SK-N-SH treated with all-trans-retinoic acid at 6 μM for 48 hours (cell line): ENCODE data around the gene MUSK.
"Not testable (repeated sequence)": the region's sequence is repeated elsewhere in the genome, so short reads cannot be mapped to it uniquely, and the experiment has no call there.

Experiments
- ATAC-seq: fragments of 200-7000 bp; cut with Tn5 transposase; 3 replicates; pipeline ENCODE4 v1.9.1; 2020; ENCODE audit warnings: mild to moderate bottlenecking, moderate library complexity
- ARNTL ChIP-seq: fragments of 450-650 bp; formaldehyde crosslinking; IDR thresholded peaks from 2 replicates; pipeline ENCODE4 v1.5.0; 2020; ENCODE audit warnings: low read depth, mild to moderate bottlenecking, moderate library complexity, borderline replicate concordance
- BACH2 ChIP-seq: fragments of 250-450 bp; sonication (Bioruptor Pico); IDR thresholded peaks from 2 replicates; pipeline ENCODE4 v1.9.0; 2021; ENCODE audit warnings: mild to moderate bottlenecking, borderline replicate concordance
- CSDC2 ChIP-seq: fragments of 250-450 bp; sonication (Bioruptor Pico); IDR thresholded peaks from 2 replicates; pipeline ENCODE4 v1.5.0; 2020; ENCODE audit warnings: mild to moderate bottlenecking, moderate library complexity
- ESRRG ChIP-seq: fragments of 250-450 bp; sonication (Bioruptor Pico); IDR thresholded peaks from 2 replicates; pipeline ENCODE4 v1.6.1; 2021; ENCODE audit warnings: mild to moderate bottlenecking
- ISL1 ChIP-seq: fragments of 250-450 bp; sonication (Bioruptor Pico); IDR thresholded peaks from 2 replicates; pipeline ENCODE4 v2.1.2; 2022; ENCODE audit warnings: mild to moderate bottlenecking, moderate library complexity
- OSR1 ChIP-seq: fragments of 250-450 bp; sonication (Bioruptor Pico); IDR thresholded peaks from 2 replicates; pipeline ENCODE4 v1.8.0; 2022; ENCODE audit warnings: moderate library complexity, mild to moderate bottlenecking, inconsistent platforms
- POU6F1 ChIP-seq: fragments of 250-450 bp; sonication (Bioruptor Pico); IDR thresholded peaks from 2 replicates; pipeline ENCODE4 v1.8.0; 2021; ENCODE audit warnings: low read depth, mild to moderate bottlenecking, moderate library complexity, borderline replicate concordance
- PPARA ChIP-seq: fragments of 250-450 bp; sonication (Bioruptor Pico); IDR thresholded peaks from 2 replicates; pipeline ENCODE4 v1.5.0; 2020; ENCODE audit warnings: mild to moderate bottlenecking, borderline replicate concordance
- RARB ChIP-seq: fragments of 250-450 bp; sonication (Bioruptor Pico); IDR thresholded peaks from 2 replicates; pipeline ENCODE4 v1.8.0; 2021; ENCODE audit warnings: mild to moderate bottlenecking, moderate library complexity
- SNAI2 ChIP-seq: fragments of 250-450 bp; sonication (Bioruptor Pico); IDR thresholded peaks from 2 replicates; pipeline ENCODE4 v1.5.0; 2020; ENCODE audit warnings: mild to moderate bottlenecking, moderate library complexity
- TCF4 ChIP-seq: fragments of 250-450 bp; sonication (Bioruptor Pico); IDR thresholded peaks from 2 replicates; pipeline ENCODE4 v1.8.0; 2021; ENCODE audit warnings: mild to moderate bottlenecking, moderate library complexity, borderline replicate concordance
- TOX ChIP-seq: fragments of 250-450 bp; sonication (Bioruptor Pico); IDR thresholded peaks from 2 replicates; pipeline ENCODE4 v1.8.0; 2021; ENCODE audit warnings: mild to moderate bottlenecking, moderate library complexity, borderline replicate concordance
- TSHZ2 ChIP-seq: fragments of 250-450 bp; sonication (Bioruptor Pico); IDR thresholded peaks from 2 replicates; pipeline ENCODE4 v1.5.0; 2020; ENCODE audit warnings: mild to moderate bottlenecking, moderate library complexity
- ZC3H10 ChIP-seq: fragments of 250-450 bp; sonication (Bioruptor Pico); IDR thresholded peaks from 2 replicates; pipeline ENCODE4 v1.5.1; 2021; ENCODE audit warnings: mild to moderate bottlenecking, moderate library complexity
- ZFP3 ChIP-seq: fragments of 250-450 bp; sonication (Bioruptor Pico); IDR thresholded peaks from 2 replicates; pipeline ENCODE4 v1.5.0; 2020; ENCODE audit warnings: mild to moderate bottlenecking, moderate library complexity
- ZFP30 ChIP-seq: fragments of 450-650 bp; formaldehyde crosslinking; IDR thresholded peaks from 2 replicates; pipeline ENCODE4 v1.5.0; 2022; ENCODE audit warnings: mild to moderate bottlenecking, moderate library complexity
- ZNF565 ChIP-seq: fragments of 450-650 bp; formaldehyde crosslinking; conservative IDR thresholded peaks from 2 replicates; pipeline ENCODE4 v1.5.0; 2020; ENCODE audit warnings: low read depth, mild to moderate bottlenecking, moderate library complexity
- ZNF70 ChIP-seq: fragments of 450-650 bp; formaldehyde crosslinking; IDR thresholded peaks from 2 replicates; pipeline ENCODE4 v1.5.0; 2020; ENCODE audit warnings: mild to moderate bottlenecking, moderate library complexity
- ZNF8 ChIP-seq: fragments of 450-650 bp; formaldehyde crosslinking; IDR thresholded peaks from 2 replicates; pipeline ENCODE4 v1.5.0; 2020; ENCODE audit warnings: mild to moderate bottlenecking, moderate library complexity
- TF ChIP-seq, protein P1 (sequence below): fragments of 250-450 bp; sonication (Bioruptor Pico); IDR thresholded peaks from 2 replicates; pipeline ENCODE4 v1.8.0; 2020; ENCODE audit warnings: mild to moderate bottlenecking, moderate library complexity, borderline replicate concordance
- TF ChIP-seq, protein P2 (sequence below): fragments of 250-450 bp; sonication (Bioruptor Pico); IDR thresholded peaks from 2 replicates; pipeline ENCODE4 v1.5.1; 2021; ENCODE audit warnings: mild to moderate bottlenecking, moderate library complexity
- TF ChIP-seq, protein P3 (sequence below): fragments of 250-450 bp; sonication (Bioruptor Pico); IDR thresholded peaks from 2 replicates; pipeline ENCODE4 v1.5.1; 2020; ENCODE audit warnings: low read depth, mild to moderate bottlenecking, moderate library complexity

Gene MUSK

GRCh38 chr9:110821064-110821463 lies 152.5 kb downstream of the MUSK start:
- peak; percentile 99 for ATAC-seq
- TF ChIP-seq BACH2 (CRISPR knock-in tag): no peak
- no peak for TF ChIP-seq CSDC2
- TF ChIP-seq, protein P1, sequence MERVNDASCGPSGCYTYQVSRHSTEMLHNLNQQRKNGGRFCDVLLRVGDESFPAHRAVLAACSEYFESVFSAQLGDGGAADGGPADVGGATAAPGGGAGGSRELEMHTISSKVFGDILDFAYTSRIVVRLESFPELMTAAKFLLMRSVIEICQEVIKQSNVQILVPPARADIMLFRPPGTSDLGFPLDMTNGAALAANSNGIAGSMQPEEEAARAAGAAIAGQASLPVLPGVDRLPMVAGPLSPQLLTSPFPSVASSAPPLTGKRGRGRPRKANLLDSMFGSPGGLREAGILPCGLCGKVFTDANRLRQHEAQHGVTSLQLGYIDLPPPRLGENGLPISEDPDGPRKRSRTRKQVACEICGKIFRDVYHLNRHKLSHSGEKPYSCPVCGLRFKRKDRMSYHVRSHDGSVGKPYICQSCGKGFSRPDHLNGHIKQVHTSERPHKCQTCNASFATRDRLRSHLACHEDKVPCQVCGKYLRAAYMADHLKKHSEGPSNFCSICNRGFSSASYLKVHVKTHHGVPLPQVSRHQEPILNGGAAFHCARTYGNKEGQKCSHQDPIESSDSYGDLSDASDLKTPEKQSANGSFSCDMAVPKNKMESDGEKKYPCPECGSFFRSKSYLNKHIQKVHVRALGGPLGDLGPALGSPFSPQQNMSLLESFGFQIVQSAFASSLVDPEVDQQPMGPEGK: no peak
- TF ChIP-seq ZNF8 (CRISPR knock-in tag): peak; percentile 15
- 0 out of 2 replicates have a peak, but pooled peaks have one; percentile 28 for TF ChIP-seq ZFP30
- peak; percentile 95 for TF ChIP-seq TCF4 (CRISPR knock-in tag)
- no peak for TF ChIP-seq ISL1 (CRISPR knock-in tag)
- TF ChIP-seq PPARA (CRISPR knock-in tag): 0 out of 2 replicates have a peak, but pooled peaks have one; percentile 49
- TF ChIP-seq TSHZ2 (CRISPR knock-in tag): peak; percentile 89
- TF ChIP-seq SNAI2: 0 out of 2 replicates have a peak, but pooled peaks have one; percentile 34
- TF ChIP-seq ZNF70 (CRISPR knock-in tag): no peak
- no peak for TF ChIP-seq ESRRG (CRISPR knock-in tag)
- no peak for TF ChIP-seq RARB

DNA sequence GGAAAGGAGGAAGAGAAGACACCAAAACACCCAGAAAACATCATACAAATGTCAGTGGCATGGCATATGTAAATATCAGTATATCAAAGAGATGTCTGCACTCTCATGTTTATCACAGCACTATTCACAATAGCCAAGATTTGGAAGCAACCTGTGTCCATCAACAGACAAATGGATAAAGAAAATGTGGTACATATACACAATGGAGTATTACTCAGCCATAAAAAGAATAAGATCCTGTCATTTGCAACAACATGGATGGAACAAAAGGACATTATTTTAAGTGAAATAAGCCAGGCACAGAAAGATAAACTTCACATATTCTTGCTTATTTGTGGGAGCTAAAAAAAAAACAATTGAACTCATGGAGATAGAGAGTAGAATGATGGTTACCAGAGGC lies 156.5 kb downstream of the MUSK start:
- not testable (repeated sequence) for ATAC-seq

GRCh38 chr9:110825950-110826349 lies 157.4 kb downstream of the MUSK start:
- no peak for ATAC-seq

More for the DNA sequence above, 156.5 kb downstream of the MUSK start:
- TF ChIP-seq ZNF8 (CRISPR knock-in tag): peak; percentile 65; the same call in 1 of the 2 replicates

More at GRCh38 chr9:110825950-110826349, 157.4 kb downstream of the MUSK start:
- TF ChIP-seq ZFP3 (CRISPR knock-in tag): no peak
- no peak for TF ChIP-seq ZNF565 (CRISPR knock-in tag)
- TF ChIP-seq ESRRG (CRISPR knock-in tag): no peak
- no peak for TF ChIP-seq SNAI2
- no peak for TF ChIP-seq RARB
- no peak for TF ChIP-seq ZC3H10
- TF ChIP-seq, protein P1: no peak
- no peak for TF ChIP-seq ZNF8 (CRISPR knock-in tag)
- no peak for TF ChIP-seq POU6F1 (CRISPR knock-in tag)
- TF ChIP-seq, protein P2, sequence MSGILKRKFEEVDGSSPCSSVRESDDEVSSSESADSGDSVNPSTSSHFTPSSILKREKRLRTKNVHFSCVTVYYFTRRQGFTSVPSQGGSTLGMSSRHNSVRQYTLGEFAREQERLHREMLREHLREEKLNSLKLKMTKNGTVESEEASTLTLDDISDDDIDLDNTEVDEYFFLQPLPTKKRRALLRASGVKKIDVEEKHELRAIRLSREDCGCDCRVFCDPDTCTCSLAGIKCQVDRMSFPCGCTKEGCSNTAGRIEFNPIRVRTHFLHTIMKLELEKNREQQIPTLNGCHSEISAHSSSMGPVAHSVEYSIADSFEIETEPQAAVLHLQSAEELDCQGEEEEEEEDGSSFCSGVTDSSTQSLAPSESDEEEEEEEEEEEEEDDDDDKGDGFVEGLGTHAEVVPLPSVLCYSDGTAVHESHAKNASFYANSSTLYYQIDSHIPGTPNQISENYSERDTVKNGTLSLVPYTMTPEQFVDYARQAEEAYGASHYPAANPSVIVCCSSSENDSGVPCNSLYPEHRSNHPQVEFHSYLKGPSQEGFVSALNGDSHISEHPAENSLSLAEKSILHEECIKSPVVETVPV (CRISPR knock-in tag): no peak
- TF ChIP-seq ISL1 (CRISPR knock-in tag): no peak
- TF ChIP-seq, protein P3, sequence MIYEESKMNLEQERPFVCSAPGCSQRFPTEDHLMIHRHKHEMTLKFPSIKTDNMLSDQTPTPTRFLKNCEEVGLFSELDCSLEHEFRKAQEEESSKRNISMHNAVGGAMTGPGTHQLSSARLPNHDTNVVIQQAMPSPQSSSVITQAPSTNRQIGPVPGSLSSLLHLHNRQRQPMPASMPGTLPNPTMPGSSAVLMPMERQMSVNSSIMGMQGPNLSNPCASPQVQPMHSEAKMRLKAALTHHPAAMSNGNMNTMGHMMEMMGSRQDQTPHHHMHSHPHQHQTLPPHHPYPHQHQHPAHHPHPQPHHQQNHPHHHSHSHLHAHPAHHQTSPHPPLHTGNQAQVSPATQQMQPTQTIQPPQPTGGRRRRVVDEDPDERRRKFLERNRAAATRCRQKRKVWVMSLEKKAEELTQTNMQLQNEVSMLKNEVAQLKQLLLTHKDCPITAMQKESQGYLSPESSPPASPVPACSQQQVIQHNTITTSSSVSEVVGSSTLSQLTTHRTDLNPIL (CRISPR knock-in tag): no peak
- TF ChIP-seq TCF4 (CRISPR knock-in tag): no peak
- no peak for TF ChIP-seq OSR1
- no peak for TF ChIP-seq ZFP30
- no peak for TF ChIP-seq TSHZ2 (CRISPR knock-in tag)
- no peak for TF ChIP-seq ARNTL
- no peak for TF ChIP-seq TOX
